ENCODE measurements around the gene MKKS.

DNA sequence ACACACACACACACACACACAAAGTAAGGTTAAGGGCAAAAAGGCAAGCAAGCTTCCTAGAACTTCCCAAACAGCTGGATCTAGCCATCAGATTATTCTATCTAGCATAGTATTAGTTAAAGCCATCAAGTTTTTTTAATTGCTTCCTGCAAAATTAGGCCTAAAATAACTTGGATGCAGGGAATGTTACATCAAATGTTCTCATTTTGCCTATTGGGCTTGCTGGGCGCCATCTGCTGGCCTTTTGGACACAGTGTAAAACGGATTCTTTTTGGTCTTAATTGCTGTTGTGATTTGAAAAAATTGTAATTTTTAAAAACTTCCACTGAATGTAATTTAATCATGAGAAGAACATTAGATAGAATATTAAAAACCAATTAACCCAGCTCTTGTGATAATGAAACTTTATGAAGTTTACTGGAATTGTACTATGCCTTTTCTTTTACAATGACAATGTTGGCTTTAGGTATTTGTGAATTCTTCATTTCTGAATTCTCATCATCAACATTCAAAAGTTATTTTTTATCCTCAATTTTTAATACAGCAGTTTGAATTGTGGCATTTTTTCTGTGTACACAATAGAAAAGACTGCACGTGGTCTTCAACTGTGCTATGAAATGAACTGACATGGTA lies 6.8 kb downstream of the MKKS start:
- TF ChIP-seq, protein P1, sequence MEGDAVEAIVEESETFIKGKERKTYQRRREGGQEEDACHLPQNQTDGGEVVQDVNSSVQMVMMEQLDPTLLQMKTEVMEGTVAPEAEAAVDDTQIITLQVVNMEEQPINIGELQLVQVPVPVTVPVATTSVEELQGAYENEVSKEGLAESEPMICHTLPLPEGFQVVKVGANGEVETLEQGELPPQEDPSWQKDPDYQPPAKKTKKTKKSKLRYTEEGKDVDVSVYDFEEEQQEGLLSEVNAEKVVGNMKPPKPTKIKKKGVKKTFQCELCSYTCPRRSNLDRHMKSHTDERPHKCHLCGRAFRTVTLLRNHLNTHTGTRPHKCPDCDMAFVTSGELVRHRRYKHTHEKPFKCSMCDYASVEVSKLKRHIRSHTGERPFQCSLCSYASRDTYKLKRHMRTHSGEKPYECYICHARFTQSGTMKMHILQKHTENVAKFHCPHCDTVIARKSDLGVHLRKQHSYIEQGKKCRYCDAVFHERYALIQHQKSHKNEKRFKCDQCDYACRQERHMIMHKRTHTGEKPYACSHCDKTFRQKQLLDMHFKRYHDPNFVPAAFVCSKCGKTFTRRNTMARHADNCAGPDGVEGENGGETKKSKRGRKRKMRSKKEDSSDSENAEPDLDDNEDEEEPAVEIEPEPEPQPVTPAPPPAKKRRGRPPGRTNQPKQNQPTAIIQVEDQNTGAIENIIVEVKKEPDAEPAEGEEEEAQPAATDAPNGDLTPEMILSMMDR (IDR thresholded peaks at IDR 0.05; ENCODE audit: low read depth, low read length): peak; percentile 96
- TF ChIP-seq EZH2phosphoT487 (IDR thresholded peaks at IDR 0.05; ENCODE audit: low read depth): no peak
